CD4-positive, alpha-beta T cell (primary cell): ENCODE results near the gene CXCR2. TPM values are rescaled to one million over a fixed set of nuclear protein-coding genes. Genes with fewer than 3 reads are reported as not detected.
A peak's percentile ranks its signal among the peaks of the same experiment; 100 is the strongest.

Experiments
- ATAC-seq: fragments of 200-7000 bp; cut with Tn5 transposase; one replicate; pipeline ENCODE4 v1.10.0; 2022; ENCODE audit warnings: mild to moderate bottlenecking; ENCODE audit not compliant: poor library complexity
- CTCF ChIA-PET: fragments of 350-600 bp; sonication (Branson Sonifier 250); formaldehyde crosslinking; loops from one replicate; lab custom pipeline; 2021; ENCODE audit warnings: antibody characterized with exemption, inconsistent platforms; lab: Charles Lee
- POLR2A ChIA-PET: fragments of 350-600 bp; sonication (Branson Sonifier 250); formaldehyde crosslinking; loops from one replicate; lab custom pipeline; 2021; ENCODE audit warnings: antibody characterized with exemption, inconsistent platforms; lab: Charles Lee
- DNase-seq, 14 experiments: peaks; one replicate each; pipeline ENCODE4 v3.0.0-alpha.2; 2013 to 2020; ENCODE audit warnings: mixed read lengths in 2 of 14
- H3K27ac ChIP-seq, 2 donors: one replicate each; pipeline versions ENCODE4 v1.5.1 to v1.7.0; 2013; ENCODE audit warnings: low read length in 2 of 2, low read depth in 1 of 2, mild to moderate bottlenecking in 1 of 2
- H3K27me3 ChIP-seq, 2 experiments: 1 replicate in 1 of 2; 2 replicates in 1 of 2; pipeline versions ENCODE4 v1.6.1 to v1.7.0; 2013; ENCODE audit warnings: low read length in 2 of 2, control low read depth in 1 of 2, mild to moderate bottlenecking in 1 of 2, moderate library complexity in 1 of 2; ENCODE audit not compliant: insufficient read depth in 2 of 2, control insufficient read depth in 1 of 2
- H3K36me3 ChIP-seq: one replicate; pipeline ENCODE4 v1.6.1; 2013; ENCODE audit warnings: low read length, control low read depth; ENCODE audit not compliant: insufficient read depth
- H3K4me1 ChIP-seq: one replicate; pipeline ENCODE4 v1.6.1; 2013; ENCODE audit warnings: low read length, control low read depth; ENCODE audit not compliant: insufficient read depth
- H3K4me3 ChIP-seq: one replicate; pipeline ENCODE4 v1.5.1; 2013; ENCODE audit warnings: mild to moderate bottlenecking, low read length, moderate library complexity
- H3K9me3 ChIP-seq, 2 experiments: 1 replicate in 1 of 2; 2 replicates in 1 of 2; pipeline versions ENCODE4 v1.6.1 to v1.7.0; 2013; ENCODE audit warnings: low read length in 2 of 2, mild to moderate bottlenecking in 2 of 2, control low read depth in 1 of 2, moderate library complexity in 1 of 2; ENCODE audit not compliant: control insufficient read depth in 1 of 2, insufficient read depth in 1 of 2
- H3K27ac Mint-ChIP-seq: one replicate; pipeline ENCODE4 v1.8.0; 2020; ENCODE audit warnings: mixed read lengths
- H3K27me3 Mint-ChIP-seq: one replicate; pipeline ENCODE4 v1.8.0; 2021; ENCODE audit warnings: mixed read lengths
- H3K36me3 Mint-ChIP-seq: one replicate; pipeline ENCODE4 v1.8.0; 2021; ENCODE audit warnings: low read depth, mixed read lengths
- H3K4me1 Mint-ChIP-seq: one replicate; pipeline ENCODE4 v1.8.0; 2021; ENCODE audit warnings: low read depth, mixed read lengths
- H3K4me3 Mint-ChIP-seq: one replicate; pipeline ENCODE4 v1.8.0; 2020; ENCODE audit warnings: mild to moderate bottlenecking, mixed read lengths
- H3K9me3 Mint-ChIP-seq: one replicate; pipeline ENCODE4 v1.8.0; 2020; ENCODE audit warnings: mixed read lengths
- CTCF ChIP-seq: fragments of 200-600 bp; IDR thresholded peaks from one replicate; pipeline ENCODE4 v1.8.0; 2022; ENCODE audit warnings: antibody characterized with exemption, mild to moderate bottlenecking
- intact Hi-C, 2 experiments: fragments of 100-400 bp; cut with DNase I in 1 of 2; cut with micrococcal nuclease in 1 of 2; formaldehyde crosslinking; loops; one replicate each; pipeline versions ENCODE4 v1.15.1 to v1.9.0; 2023 to 2025; cut with DNase I, micrococcal nuclease
- total RNA-seq, 174 experiments: library from RNA in 2 of 174; stranded (reverse) in 2 of 174; gene quantifications; one replicate each; pipeline ENCODE4 v1.2.3 and lab custom pipeline; 2021 to 2026

CXCR2 gene
- total RNA-seq, 2 experiments from 2014 or later = not detected

GRCh38 chr2:218186355-218186766 lies 60.5 kb downstream of the CXCR2 start:
- Mint-ChIP-seq H3K9me3 (no peaks in the 10 kb centered on the region), H3K27ac (no peak overlapping the region), H3K27me3 (no peaks in the 10 kb centered on the region), H3K36me3 (no peaks in the 10 kb centered on the region), H3K4me3 (no peak overlapping the region), H3K4me1 (peaks cover 6% of the 10 kb centered on the region)
- Histone ChIP-seq H3K4me1 (peaks cover 4% of the 10 kb centered on the region), H3K27ac (no peak overlapping the region), H3K27me3 (no peaks in the 10 kb centered on the region), H3K4me3 (no peak overlapping the region), H3K36me3 (no peaks in the 10 kb centered on the region), H3K9me3 (no peaks in the 10 kb centered on the region)
- ChIA-PET POLR2A (no interaction called here), CTCF (interaction anchor here (1.0 to 1.8 kb wide), 2 partner anchors 71 to 84 kb away, joined by 5 to 7 read pairs; partner anchors contain the start of genes AAMP and PNKD)
- ATAC-seq (peak; percentile 99), DNase-seq (peak; percentile 49 to 86 (median 64))
- TF ChIP-seq CTCF = peak; percentile 88
- intact Hi-C loops = loop anchor here (1.0 to 10.0 kb wide), 7 partner anchors 36 to 468 kb away; partner anchors contain the start of genes BCS1L (in 1 of the 2), CTDSP1 (in 1 of the 2) and ZNF142 (in 1 of the 2)

Other genes with a start within 250 kb of the CXCR2 start
- gene TNS1, start 123.0 kb upstream of the CXCR2 start, total RNA-seq = under 1 TPM; 0.25 to 0.34 TPM
- gene RUFY4, start 56.8 kb upstream of the CXCR2 start, total RNA-seq = under 1 TPM; 0.78 to 0.85 TPM
- under 1 TPM in 1 of 2 experiments, not detected in 1; 0.08 TPM for gene CXCR1, start 40.9 kb downstream of the CXCR2 start, total RNA-seq
- 100 to 1,000 TPM; 448 to 452 TPM for gene ARPC2, start 91.2 kb downstream of the CXCR2 start, total RNA-seq
- 1 to 10 TPM; 1.6 to 1.8 TPM for gene GPBAR1, start 135.0 kb downstream of the CXCR2 start, total RNA-seq
- gene AAMP, start 144.1 kb downstream of the CXCR2 start, total RNA-seq = 10 to 100 TPM; 40.2 to 42.5 TPM
- 10 to 100 TPM in 1 of 2 experiments, 1 to 10 TPM in 1; 9.2 to 10.6 TPM for gene PNKD, start 144.5 kb downstream of the CXCR2 start, total RNA-seq
- gene TMBIM1, start 166.5 kb downstream of the CXCR2 start, total RNA-seq = 100 to 1,000 TPM in 1 of 2 experiments, 10 to 100 TPM in 1; 99.2 to 102 TPM
- gene CATIP, start 230.8 kb downstream of the CXCR2 start, total RNA-seq = not detected